GM13976 (cell line): ENCODE data around the gene FASTKD3.
"Not testable (repeated sequence)": the region's sequence is repeated elsewhere in the genome, so short reads cannot be mapped to it uniquely, and the experiment has no call there.

Experiments
- DNase-seq: peaks from one replicate; pipeline ENCODE4 v3.0.0; 2012; ENCODE audit warnings: low spot score
- in situ Hi-C: fragments of 300-500 bp; cut with MboI; formaldehyde crosslinking; loops from one replicate; pipeline ENCODE4 v1.12.0; 2022; ENCODE audit warnings: low sequenced_read_pairs, mixed read lengths, inconsistent platforms; ENCODE audit not compliant: unreplicated experiment
- TF ChIP-seq, protein P1 (sequence below): IDR thresholded peaks from 2 replicates; pipeline ENCODE4 v1.5.1; 2012; ENCODE audit warnings: borderline replicate concordance, mild to moderate bottlenecking; ENCODE audit not compliant: insufficient read depth; ENCODE audit errors: extremely low read depth, missing control alignments, control extremely low read depth

Gene FASTKD3, protein sequence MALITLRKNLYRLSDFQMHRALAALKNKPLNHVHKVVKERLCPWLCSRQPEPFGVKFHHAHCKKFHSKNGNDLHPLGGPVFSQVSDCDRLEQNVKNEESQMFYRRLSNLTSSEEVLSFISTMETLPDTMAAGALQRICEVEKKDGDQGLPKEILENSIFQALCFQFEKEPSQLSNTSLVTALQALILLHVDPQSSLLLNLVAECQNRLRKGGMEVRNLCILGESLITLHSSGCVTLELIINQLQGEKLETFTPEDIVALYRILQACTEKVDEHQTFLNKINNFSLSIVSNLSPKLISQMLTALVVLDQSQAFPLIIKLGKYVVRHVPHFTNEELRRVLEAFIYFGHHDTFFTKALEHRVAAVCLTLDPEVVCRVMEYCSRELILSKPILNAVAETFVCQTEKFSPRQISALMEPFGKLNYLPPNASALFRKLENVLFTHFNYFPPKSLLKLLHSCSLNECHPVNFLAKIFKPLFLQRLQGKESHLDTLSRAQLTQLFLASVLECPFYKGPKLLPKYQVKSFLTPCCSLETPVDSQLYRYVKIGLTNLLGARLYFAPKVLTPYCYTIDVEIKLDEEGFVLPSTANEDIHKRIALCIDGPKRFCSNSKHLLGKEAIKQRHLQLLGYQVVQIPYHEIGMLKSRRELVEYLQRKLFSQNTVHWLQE

DNA sequence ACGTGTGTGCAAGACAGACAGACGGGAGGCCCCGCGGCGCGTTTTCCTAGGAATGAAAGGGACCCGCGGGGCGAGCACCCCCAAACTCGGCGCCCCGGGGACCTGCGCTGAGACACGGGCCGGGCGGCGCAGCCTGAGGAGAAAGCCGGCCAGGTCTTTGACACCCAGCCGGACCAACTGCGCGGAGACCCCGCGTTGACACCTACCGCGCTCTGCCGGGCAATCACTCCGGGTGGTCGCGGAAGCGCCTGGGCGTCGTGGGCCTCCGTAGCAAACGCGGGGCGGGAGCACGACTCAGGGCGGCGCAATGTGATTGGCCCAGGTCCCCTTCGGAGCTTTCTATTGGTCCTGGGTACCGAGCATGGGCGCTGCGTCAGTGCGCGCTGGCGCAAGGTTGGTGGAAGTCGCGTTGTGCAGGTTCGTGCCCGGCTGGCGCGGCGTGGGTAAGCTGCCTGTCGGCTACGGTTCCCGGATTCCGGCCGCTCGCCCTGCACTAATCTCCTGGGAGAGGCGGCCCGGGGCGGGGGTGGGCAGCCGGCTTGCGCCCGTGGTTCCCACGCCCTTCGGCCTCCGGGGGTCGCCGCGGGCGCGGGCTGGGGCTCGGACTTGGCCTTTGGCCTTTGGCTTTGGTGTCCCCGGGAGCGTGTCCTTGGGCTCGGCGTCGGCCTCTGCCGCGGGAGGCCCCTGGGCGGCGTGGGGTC, at the start of gene FASTKD3, which contains the start of gene MTRR:
Gene FASTKD3 (minus strand): TSS at position 259 of the 701 bp plus-strand sequence. CDS start 948 bp downstream, outside the sequence.
Gene MTRR (plus strand): TSS at position 376 of the 701 bp plus-strand sequence. CDS start 1,647 bp downstream, outside the sequence.
- in situ Hi-C loops = no loop called here
- DNase-seq = peak; percentile 95
- TF ChIP-seq, protein P1, sequence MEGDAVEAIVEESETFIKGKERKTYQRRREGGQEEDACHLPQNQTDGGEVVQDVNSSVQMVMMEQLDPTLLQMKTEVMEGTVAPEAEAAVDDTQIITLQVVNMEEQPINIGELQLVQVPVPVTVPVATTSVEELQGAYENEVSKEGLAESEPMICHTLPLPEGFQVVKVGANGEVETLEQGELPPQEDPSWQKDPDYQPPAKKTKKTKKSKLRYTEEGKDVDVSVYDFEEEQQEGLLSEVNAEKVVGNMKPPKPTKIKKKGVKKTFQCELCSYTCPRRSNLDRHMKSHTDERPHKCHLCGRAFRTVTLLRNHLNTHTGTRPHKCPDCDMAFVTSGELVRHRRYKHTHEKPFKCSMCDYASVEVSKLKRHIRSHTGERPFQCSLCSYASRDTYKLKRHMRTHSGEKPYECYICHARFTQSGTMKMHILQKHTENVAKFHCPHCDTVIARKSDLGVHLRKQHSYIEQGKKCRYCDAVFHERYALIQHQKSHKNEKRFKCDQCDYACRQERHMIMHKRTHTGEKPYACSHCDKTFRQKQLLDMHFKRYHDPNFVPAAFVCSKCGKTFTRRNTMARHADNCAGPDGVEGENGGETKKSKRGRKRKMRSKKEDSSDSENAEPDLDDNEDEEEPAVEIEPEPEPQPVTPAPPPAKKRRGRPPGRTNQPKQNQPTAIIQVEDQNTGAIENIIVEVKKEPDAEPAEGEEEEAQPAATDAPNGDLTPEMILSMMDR = no peak

DNA sequence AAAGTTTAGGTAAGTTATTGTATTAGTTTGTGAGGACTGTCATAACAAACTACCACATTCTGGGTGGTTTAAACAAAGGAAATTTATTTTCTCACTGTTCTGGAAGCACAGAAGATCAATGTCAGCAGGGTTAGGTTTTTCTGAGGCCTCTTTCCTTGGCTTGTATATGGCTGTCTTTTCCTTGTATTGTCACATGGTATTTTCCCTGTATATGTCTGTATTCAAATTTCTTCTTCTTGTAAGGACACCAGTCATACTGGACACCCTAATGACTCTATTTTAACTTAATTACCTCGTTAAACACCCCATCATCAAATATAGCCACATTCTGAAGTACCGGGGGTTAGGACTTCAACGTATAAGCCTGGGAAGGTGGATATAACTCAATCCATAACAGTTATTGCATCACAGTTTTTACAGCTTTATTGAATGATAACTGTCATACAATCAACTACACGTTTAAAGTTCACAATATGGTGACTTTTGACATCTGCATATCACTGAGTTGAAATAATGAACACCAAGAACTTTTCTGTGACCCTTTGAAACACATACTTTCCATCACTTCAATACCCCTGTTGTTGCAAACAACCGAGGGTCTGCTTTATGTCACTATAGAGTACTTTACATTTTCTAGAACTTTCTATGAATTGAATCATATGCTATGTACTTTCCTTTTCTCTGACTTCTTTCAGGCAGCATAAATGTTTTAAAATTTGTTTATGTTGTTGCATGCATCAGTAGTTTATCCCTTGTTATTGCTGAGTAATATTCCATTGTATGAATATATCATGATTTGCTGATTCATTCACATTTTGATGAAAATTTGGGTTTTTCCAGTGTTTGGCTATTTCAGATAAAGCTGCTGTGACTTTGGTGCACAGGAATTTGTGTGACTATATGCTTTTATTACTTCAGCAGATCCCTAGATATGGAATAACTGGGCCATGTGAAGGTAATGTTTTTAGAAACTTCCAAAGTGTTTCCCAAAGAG, 48.6 kb upstream of the FASTKD3 start:
- in situ Hi-C loops = loop anchor here (25.0 kb wide), 1 partner anchor 1295 kb away; no protein-coding TSS in a partner anchor
- TF ChIP-seq, protein P1 = no peak
- DNase-seq = no peak

DNA sequence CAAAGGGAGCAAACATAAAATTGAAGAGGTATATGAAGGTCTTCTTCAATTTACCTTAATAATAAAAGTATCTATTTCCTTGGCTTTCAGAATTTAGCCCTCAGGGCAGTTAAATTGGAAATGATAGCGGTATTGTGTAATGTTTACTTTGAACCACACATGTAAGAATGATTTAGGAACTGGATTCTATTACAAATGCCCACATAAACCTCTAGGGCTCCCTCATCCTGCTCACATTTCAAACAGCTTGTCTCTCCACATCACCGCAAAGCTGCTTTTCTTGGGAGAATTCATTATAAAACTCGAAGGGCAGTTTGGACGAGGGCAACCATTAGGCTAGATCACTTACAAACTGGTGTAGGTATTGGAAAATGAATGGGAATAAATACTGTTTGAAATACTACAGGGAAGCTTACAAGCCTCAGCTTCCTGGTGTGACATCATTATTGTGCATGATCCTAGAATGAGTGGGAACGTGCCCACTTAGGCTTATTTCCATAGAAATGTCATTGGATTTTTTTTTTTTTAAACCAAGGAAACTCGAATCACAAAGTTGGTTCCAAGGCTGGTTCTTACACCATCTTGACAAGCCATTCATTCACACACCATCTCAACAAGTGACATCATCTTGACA, 47.5 kb upstream of the FASTKD3 start:
- DNase-seq = no peak
- TF ChIP-seq, protein P1 = no peak
- in situ Hi-C loops = loop anchor here (25.0 kb wide), 1 partner anchor 1296 kb away; no protein-coding TSS in a partner anchor

DNA sequence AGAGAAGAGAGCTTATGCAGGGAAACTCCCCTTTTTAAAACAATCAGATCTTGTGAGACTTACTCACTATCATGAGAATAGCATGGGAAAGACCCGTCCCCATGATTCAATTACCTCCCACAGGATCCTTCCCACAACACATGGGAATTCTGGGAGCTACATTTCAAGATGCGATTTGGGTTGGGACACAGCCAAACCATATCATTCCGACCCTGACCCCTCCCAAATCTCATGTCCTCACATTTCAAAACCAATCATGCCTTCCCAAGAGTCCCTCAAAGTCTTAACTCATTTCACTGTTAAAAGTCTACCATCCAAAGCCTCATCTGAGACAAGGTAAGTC, 42.6 kb upstream of the FASTKD3 start:
- in situ Hi-C loops = loop anchor here (25.0 kb wide), 1 partner anchor 1301 kb away; no protein-coding TSS in a partner anchor
- DNase-seq = not testable (repeated sequence)

DNA sequence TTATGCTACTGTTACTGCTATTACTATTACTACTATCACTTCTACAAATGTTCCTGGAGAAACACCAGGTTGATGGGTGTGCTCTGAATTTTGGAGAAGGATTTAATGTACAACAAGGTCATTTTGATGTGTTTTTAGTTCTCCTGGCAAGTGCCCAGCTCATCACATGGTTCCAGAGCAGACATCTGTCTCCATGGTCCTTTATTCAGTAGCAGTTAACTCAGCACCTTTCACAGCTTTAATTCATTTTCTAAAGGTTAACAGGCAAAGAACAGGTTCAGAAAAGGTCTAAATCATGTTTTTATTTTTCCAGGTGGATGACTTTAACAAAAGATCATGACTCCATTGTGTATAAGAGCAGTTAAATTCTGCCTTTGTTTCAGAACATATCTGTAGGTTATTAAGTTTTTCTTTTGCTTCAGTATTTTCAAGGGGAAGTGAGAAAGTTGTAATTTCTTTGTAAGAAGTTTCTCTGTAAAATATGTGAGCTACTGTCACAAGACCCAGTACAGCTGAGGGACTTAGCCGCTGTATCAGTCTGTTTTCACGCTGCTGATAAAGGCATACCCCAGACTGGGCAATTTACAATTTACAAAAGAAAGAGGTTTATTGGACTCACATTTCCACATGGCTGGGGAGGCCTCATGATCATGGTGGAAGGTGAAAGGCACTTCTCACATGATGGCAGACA, 42.1 kb upstream of the FASTKD3 start:
- TF ChIP-seq, protein P1 = no peak
- DNase-seq = no peak
- in situ Hi-C loops = loop anchor here (25.0 kb wide), 1 partner anchor 1301 kb away; no protein-coding TSS in a partner anchor
